Measurements from ENCODE around the gene ZFP14.

The ZFP14 gene

GRCh38 chr19:36418287-36419001 is 39.4 kb upstream of the ZFP14 start, which contains the start of gene ZFP82:
Gene ZFP82 (minus strand): TSS chr19:36418644. CDS start chr19:36409789, 8,855 bp downstream.
- ChIA-PET CTCF (no interaction called here), POLR2A (interaction anchor here (0.6 to 2.4 kb wide), 10 partner anchors 12 to 187 kb away, joined by 3 to 15 read pairs (median 4); partner anchors contain the start of genes ZFP14, ZNF382, ZNF529 and ZNF566)
- Histone ChIP-seq H3K4me1 (ENCODE audit: control insufficient read depth, insufficient read depth, low read length) (peaks cover 9% of the 10 kb centered on the region), H3K9me3 (ENCODE audit: control insufficient read depth, insufficient read depth, low read depth, low read length) (peaks cover 44% of the 10 kb centered on the region), H3K36me3 (ENCODE audit: control insufficient read depth in 2 of 2, insufficient read depth in 1 of 2, low read length in 2 of 2) (peaks cover 0 to 43% of the 10 kb centered on the region in 2 experiments; a peak in 2 of 3 replicates), H3K27ac (ENCODE audit: extremely low read depth, low read depth, low read length) (peak within 1 kb of the TSS; percentile 87), H3K4me3 (ENCODE audit: low read depth, low read length) (peak within 1 kb of the TSS; percentile 46)
- TF ChIP-seq ZNF660 (tag by site-specific recombination; IDR thresholded peaks at IDR 0.05): peak; percentile 91
- no peak for TF ChIP-seq PRDM2 (tag by site-specific recombination; IDR thresholded peaks at IDR 0.05; ENCODE audit: borderline replicate concordance)
- no peak for TF ChIP-seq ZNF776 (tag by site-specific recombination; IDR thresholded peaks at IDR 0.05; ENCODE audit: borderline replicate concordance)
- peak; percentile 53; the same call in 1 of the 2 replicates for TF ChIP-seq IKZF3 (tag by site-specific recombination; IDR thresholded peaks at IDR 0.05)
- TF ChIP-seq ZNF350 (tag by site-specific recombination; IDR thresholded peaks at IDR 0.05): no peak; the same call in 1 of the 2 replicates
- no peak for TF ChIP-seq OSR2 (tag by site-specific recombination; IDR thresholded peaks at IDR 0.05)
- peak; percentile 94 for TF ChIP-seq ZFHX2 (tag by site-specific recombination; conservative IDR thresholded peaks at IDR 0.05)
- TF ChIP-seq ZFP37 (tag by site-specific recombination; IDR thresholded peaks at IDR 0.05): peak; percentile 66
- peak; percentile 96 for TF ChIP-seq KLF8 (tag by site-specific recombination; IDR thresholded peaks at IDR 0.05)
- TF ChIP-seq ZNF223 (tag by site-specific recombination; IDR thresholded peaks at IDR 0.05): 0 out of 2 replicates have a peak, but pooled peaks have one; percentile 12
- no peak for TF ChIP-seq ZSCAN16 (tag by site-specific recombination; IDR thresholded peaks at IDR 0.05)
- TF ChIP-seq ZNF202 (tag by site-specific recombination; IDR thresholded peaks at IDR 0.05; ENCODE audit: borderline replicate concordance): no peak
- TF ChIP-seq ZNF48 (tag by site-specific recombination; IDR thresholded peaks at IDR 0.05): no peak
- no peak for TF ChIP-seq ZNF626 (tag by site-specific recombination; IDR thresholded peaks at IDR 0.05)
- peak; percentile 91 for TF ChIP-seq ZNF610 (tag by site-specific recombination; IDR thresholded peaks at IDR 0.05; ENCODE audit: borderline replicate concordance)
- no peak for TF ChIP-seq ZBTB49 (tag by site-specific recombination; IDR thresholded peaks at IDR 0.05; ENCODE audit: low read depth)
- no peak for TF ChIP-seq ZNF148 (tag by site-specific recombination; IDR thresholded peaks at IDR 0.05; ENCODE audit: borderline replicate concordance)
- TF ChIP-seq ZNF184 (tag by site-specific recombination; IDR thresholded peaks at IDR 0.05): no peak
- no peak; the same call in none of the 2 replicates for TF ChIP-seq ZSCAN4 (tag by site-specific recombination; IDR thresholded peaks at IDR 0.05)
- TF ChIP-seq ZNF549 (tag by site-specific recombination; IDR thresholded peaks at IDR 0.05): no peak
- TF ChIP-seq BCL6B (tag by site-specific recombination; IDR thresholded peaks at IDR 0.05): no peak
- no peak for TF ChIP-seq ZNF670 (tag by site-specific recombination; IDR thresholded peaks at IDR 0.05; ENCODE audit: low read depth)
- TF ChIP-seq ZNF548 (tag by site-specific recombination; IDR thresholded peaks at IDR 0.05): no peak
- TF ChIP-seq ZBTB8A (tag by site-specific recombination; IDR thresholded peaks at IDR 0.05): peak; percentile 88
